Stimulated activated CD4-positive, alpha-beta T cell treated with anti-CD3 and anti-CD28 coated beads, Interleukin-4, amount 100 ng/mL, for 1 hour (primary cell): Measurements from ENCODE around the gene NEK10.
A peak's percentile ranks its signal among the peaks of the same experiment; 100 is the strongest.

Experiments
- DNase-seq: peaks from one replicate; pipeline ENCODE4 v3.0.0-alpha.2; 2020

NEK10 gene

GRCh38 chr3:27160146-27160545 lies 209.0 kb downstream of the NEK10 start:
- no peak for DNase-seq

GRCh38 chr3:27147215-27147614 lies 222.0 kb downstream of the NEK10 start:
- DNase-seq = no peak

- DNase-seq = no peak
These were observed 222.4 kb downstream of the NEK10 start for GRCh38 chr3:27146786-27147185.

- DNase-seq = no peak
These were observed 223.5 kb downstream of the NEK10 start for GRCh38 chr3:27145719-27146118.

- DNase-seq = no peak
These were observed 227.5 kb downstream of the NEK10 start for GRCh38 chr3:27141668-27142067.

GRCh38 chr3:27138562-27138961 lies 230.6 kb downstream of the NEK10 start:
- DNase-seq = no peak

GRCh38 chr3:27138005-27138404 lies 231.2 kb downstream of the NEK10 start:
- DNase-seq = no peak

- DNase-seq = peak; percentile 51
These were observed 234.9 kb downstream of the NEK10 start for GRCh38 chr3:27134171-27134796.

- no peak for DNase-seq
These were observed 236.1 kb downstream of the NEK10 start for GRCh38 chr3:27133060-27133459.

- no peak for DNase-seq
These were observed 238.4 kb downstream of the NEK10 start for GRCh38 chr3:27130796-27131195.

GRCh38 chr3:27127879-27128278 lies 241.3 kb downstream of the NEK10 start:
- DNase-seq = no peak

GRCh38 chr3:27127195-27127594 lies 242.0 kb downstream of the NEK10 start:
- no peak for DNase-seq

GRCh38 chr3:27125821-27126501 lies 243.2 kb downstream of the NEK10 start:
- DNase-seq = no peak

- DNase-seq = no peak
These were observed 249.5 kb downstream of the NEK10 start for GRCh38 chr3:27119639-27120038.

GRCh38 chr3:27115352-27115751 lies 253.8 kb downstream of the NEK10 start:
- DNase-seq = no peak

GRCh38 chr3:27114684-27115083 lies 254.5 kb downstream of the NEK10 start:
- DNase-seq = no peak

GRCh38 chr3:27114129-27114528 lies 255.1 kb downstream of the NEK10 start:
- no peak for DNase-seq

- DNase-seq = no peak
These were observed 259.2 kb downstream of the NEK10 start for GRCh38 chr3:27110020-27110419.

- DNase-seq = no peak
These were observed 260.9 kb downstream of the NEK10 start for GRCh38 chr3:27108322-27108721.

GRCh38 chr3:27105904-27106303 lies 263.3 kb downstream of the NEK10 start:
- no peak for DNase-seq

GRCh38 chr3:27097182-27097581 lies 272.0 kb downstream of the NEK10 start:
- no peak for DNase-seq

GRCh38 chr3:27095553-27096222 lies 273.5 kb downstream of the NEK10 start:
- DNase-seq = no peak

- no peak for DNase-seq
These were observed 274.5 kb downstream of the NEK10 start for GRCh38 chr3:27094721-27095120.

- no peak for DNase-seq
These were observed 275.4 kb downstream of the NEK10 start for GRCh38 chr3:27093771-27094170.
